HUES48 (cell line): ENCODE data around the gene RGS7.
"Not testable (repeated sequence)": the region's sequence is repeated elsewhere in the genome, so short reads cannot be mapped to it uniquely, and the experiment has no call there.

Experiments used
- H3K27ac ChIP-seq: one replicate; pipeline ENCODE4 v1.7.0; 2013; ENCODE audit warnings: low read depth, low read length, inconsistent platforms
- H3K27me3 ChIP-seq: 2 replicates; pipeline ENCODE4 v1.6.1; 2013; ENCODE audit warnings: mild to moderate bottlenecking, low read length; ENCODE audit not compliant: control insufficient read depth, insufficient read depth
- H3K36me3 ChIP-seq: 2 replicates; pipeline ENCODE4 v1.6.1; 2013; ENCODE audit warnings: low read length; ENCODE audit not compliant: control insufficient read depth, insufficient read depth
- H3K4me1 ChIP-seq: 2 replicates; pipeline ENCODE4 v1.6.1; 2013; ENCODE audit warnings: mild to moderate bottlenecking, low read length; ENCODE audit not compliant: control insufficient read depth, insufficient read depth
- H3K4me3 ChIP-seq: 2 replicates; pipeline ENCODE4 v1.5.1; 2013; ENCODE audit warnings: mild to moderate bottlenecking, low read depth, low read length
- H3K9ac ChIP-seq: 2 replicates; pipeline ENCODE4 v1.6.1; 2013; ENCODE audit warnings: mild to moderate bottlenecking, low read depth, low read length, moderate library complexity
- H3K9me3 ChIP-seq: 2 replicates; pipeline ENCODE4 v1.6.1; 2013; ENCODE audit warnings: low read length; ENCODE audit not compliant: control insufficient read depth, insufficient read depth

The RGS7 gene

DNA sequence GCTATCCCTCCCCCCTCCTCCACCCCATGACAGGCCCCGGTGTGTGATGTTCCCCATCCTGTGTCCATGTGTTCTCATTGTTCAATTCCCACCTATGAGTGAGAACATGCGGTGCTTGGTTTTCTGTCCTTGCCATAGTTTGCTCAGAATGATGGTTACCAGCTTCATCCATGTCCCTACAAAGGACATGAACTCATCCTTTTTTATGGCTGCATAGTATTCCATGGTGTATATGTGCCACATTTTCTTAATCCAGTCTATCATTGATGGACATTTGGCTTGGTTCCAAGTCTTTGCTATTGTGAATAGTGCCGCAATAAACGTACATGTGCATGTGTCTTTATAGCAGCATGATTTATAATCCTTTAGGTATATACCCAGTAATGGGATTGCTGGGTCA lies 461.6 kb downstream of the RGS7 start:
- H3K27me3 ChIP-seq, H3K4me1 ChIP-seq, H3K9ac ChIP-seq, H3K36me3 ChIP-seq, H3K4me3 ChIP-seq, H3K27ac ChIP-seq, H3K9me3 ChIP-seq: not testable (repeated sequence)

DNA sequence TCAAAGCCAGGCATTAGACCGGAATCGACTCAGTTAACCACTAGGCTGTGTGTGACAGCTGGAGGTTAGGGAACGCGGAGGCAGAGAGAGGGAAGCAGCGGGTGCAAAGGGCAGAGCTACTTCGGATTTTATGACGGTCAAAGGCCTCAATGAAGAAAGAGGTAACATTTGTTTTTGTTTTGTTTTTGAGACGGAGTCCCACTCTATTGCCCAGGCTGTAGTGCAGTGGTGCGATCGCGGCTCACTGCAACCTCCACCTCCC lies 468.3 kb downstream of the RGS7 start:
- Histone ChIP-seq H3K36me3 (no peaks in the 10 kb centered on the region), H3K4me1 (peaks cover 3% of the 10 kb centered on the region), H3K9ac (no peak overlapping the region), H3K27ac (no peak overlapping the region), H3K27me3 (no peaks in the 10 kb centered on the region), H3K4me3 (no peak overlapping the region), H3K9me3 (no peaks in the 10 kb centered on the region)

DNA sequence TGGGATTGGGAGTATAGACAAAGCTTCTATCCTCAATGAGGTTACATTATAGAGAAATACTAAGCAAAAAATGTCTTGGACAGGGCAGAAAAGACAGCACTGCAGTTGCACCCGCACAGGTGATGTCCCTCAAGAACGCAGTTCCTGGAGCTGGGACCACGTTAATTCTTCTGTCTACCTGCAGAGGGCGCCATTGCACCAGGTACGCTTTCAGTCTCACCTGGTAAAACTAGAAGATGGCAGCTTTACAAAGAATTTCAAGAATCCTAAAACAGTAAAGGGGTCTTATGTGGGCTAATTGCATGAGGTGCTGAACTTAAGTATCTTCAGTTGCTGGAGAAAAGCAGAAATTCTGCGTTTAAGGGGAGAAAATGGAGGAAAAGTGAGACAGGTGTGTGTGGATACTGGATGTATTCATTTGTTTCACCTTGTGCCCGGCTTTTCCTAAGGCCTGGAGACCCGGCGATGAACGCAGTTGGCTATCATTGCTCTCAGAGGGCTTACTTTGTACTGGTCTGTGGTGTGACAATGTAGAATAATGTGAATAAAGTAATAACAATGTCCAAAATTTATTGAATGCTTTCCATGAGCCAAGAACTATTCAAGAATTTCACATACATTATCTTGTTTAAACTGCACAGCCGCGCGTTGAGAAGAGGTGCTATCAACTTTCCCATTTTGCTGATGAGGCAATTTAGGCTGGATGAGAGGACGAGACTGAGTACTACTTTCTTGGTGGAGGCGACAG lies 468.8 kb downstream of the RGS7 start:
- Histone ChIP-seq H3K27ac (no peak overlapping the region), H3K4me1 (peaks cover 3% of the 10 kb centered on the region), H3K36me3 (no peaks in the 10 kb centered on the region), H3K4me3 (no peak overlapping the region), H3K9me3 (no peaks in the 10 kb centered on the region), H3K9ac (no peak overlapping the region), H3K27me3 (no peaks in the 10 kb centered on the region)

- H3K9me3 ChIP-seq: no peaks in the 10 kb centered on the region
- no peak overlapping the region for H3K4me3 ChIP-seq
- no peaks in the 10 kb centered on the region for H3K27me3 ChIP-seq
- H3K4me1 ChIP-seq: peaks cover 3% of the 10 kb centered on the region
- H3K9ac ChIP-seq: no peak overlapping the region
- H3K36me3 ChIP-seq: no peaks in the 10 kb centered on the region
- H3K27ac ChIP-seq: no peak overlapping the region
Observed at GRCh38 chr1:240883490-240883889, 473.5 kb downstream of the RGS7 start.

DNA sequence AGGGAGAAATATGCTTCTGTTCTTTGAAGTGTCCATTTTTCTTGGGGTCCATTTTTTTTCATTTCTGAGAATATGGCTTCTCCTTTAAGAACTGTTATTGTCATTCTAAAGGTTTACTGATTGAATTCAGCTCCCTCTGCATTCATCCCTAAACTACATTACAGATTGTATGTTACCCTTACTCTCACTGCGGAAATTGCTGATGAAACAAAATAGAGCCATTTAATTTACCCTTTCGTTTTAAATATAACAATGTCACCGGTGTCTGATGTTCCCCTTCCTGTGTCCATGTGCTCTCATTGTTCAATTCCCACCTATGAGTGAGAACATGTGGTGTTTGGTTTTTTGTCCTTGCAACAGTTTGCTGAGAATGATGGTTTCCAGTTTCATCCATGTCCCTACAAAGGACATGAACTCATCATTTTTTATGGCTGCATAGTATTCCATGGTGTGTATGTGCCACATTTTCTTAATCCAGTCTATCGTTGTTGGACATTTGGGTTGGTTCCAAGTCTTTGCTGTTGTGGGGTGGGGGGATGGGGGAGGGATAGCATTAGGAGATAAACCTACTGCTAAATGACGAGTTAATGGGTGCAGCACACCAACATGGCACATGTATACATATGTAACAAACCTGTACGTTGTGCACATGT lies 474.2 kb downstream of the RGS7 start:
- H3K9me3 ChIP-seq, H3K27ac ChIP-seq, H3K4me1 ChIP-seq, H3K4me3 ChIP-seq, H3K36me3 ChIP-seq, H3K27me3 ChIP-seq, H3K9ac ChIP-seq: not testable (repeated sequence)

DNA sequence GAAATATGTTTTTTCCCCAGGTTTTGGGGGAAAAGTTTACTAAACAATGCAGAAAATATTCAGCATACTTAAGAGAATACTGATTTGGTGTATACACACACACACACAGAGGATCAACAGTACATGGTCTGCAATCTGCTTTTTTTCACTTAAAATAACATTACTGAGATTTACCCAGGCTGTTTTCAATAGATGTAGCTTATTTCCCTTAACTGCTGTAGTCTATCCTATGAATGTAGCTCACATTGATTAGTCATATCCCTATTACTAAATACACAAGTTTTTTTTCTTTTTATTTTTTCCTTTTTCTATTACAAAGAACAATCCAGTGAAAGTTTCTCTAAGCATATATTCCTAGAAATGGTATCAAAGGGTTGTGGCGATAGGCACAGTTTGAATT lies 478.4 kb downstream of the RGS7 start:
- H3K27me3 ChIP-seq: no peaks in the 10 kb centered on the region
- no peak overlapping the region for H3K27ac ChIP-seq
- no peaks in the 10 kb centered on the region for H3K36me3 ChIP-seq
- H3K9ac ChIP-seq: no peak overlapping the region
- no peak overlapping the region for H3K4me3 ChIP-seq
- no peaks in the 10 kb centered on the region for H3K4me1 ChIP-seq
- H3K9me3 ChIP-seq: no peaks in the 10 kb centered on the region

DNA sequence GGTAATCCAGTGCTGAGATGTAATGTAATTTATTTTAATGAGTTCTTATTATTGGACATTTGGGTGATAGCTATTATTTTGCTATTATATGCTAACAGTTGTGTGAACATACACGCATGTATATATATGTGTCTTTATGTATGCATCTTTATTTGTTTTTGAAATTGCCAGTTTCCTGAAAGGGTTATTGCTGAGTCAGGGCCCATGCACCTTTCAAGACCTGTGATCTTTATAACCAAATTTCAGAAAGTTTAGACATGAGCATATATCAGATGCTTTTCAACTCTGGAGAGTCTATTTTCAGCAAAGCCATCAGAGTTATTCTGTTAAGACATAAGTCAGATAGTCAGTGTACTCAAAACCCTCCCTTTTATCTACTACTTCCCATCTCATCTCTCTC lies 479.4 kb downstream of the RGS7 start:
- no peak overlapping the region for H3K27ac ChIP-seq
- no peak overlapping the region for H3K9ac ChIP-seq
- H3K27me3 ChIP-seq: no peaks in the 10 kb centered on the region
- H3K4me3 ChIP-seq: no peak overlapping the region
- H3K36me3 ChIP-seq: no peaks in the 10 kb centered on the region
- no peaks in the 10 kb centered on the region for H3K9me3 ChIP-seq
- H3K4me1 ChIP-seq: no peaks in the 10 kb centered on the region

GRCh38 chr1:240876071-240876470 lies 480.9 kb downstream of the RGS7 start:
- no peak overlapping the region for H3K9ac ChIP-seq
- no peaks in the 10 kb centered on the region for H3K9me3 ChIP-seq
- H3K36me3 ChIP-seq: no peaks in the 10 kb centered on the region
- H3K4me1 ChIP-seq: no peaks in the 10 kb centered on the region
- H3K4me3 ChIP-seq: no peak overlapping the region
- H3K27me3 ChIP-seq: no peaks in the 10 kb centered on the region
- H3K27ac ChIP-seq: no peak overlapping the region

GRCh38 chr1:240869071-240869470 lies 487.9 kb downstream of the RGS7 start:
- H3K27me3 ChIP-seq: no peaks in the 10 kb centered on the region
- H3K36me3 ChIP-seq: no peaks in the 10 kb centered on the region
- no peak overlapping the region for H3K9ac ChIP-seq
- H3K27ac ChIP-seq: no peak overlapping the region
- H3K4me3 ChIP-seq: no peak overlapping the region
- H3K9me3 ChIP-seq: no peaks in the 10 kb centered on the region
- no peaks in the 10 kb centered on the region for H3K4me1 ChIP-seq

GRCh38 chr1:240866724-240867123 lies 490.3 kb downstream of the RGS7 start:
- Histone ChIP-seq H3K4me3 (no peak overlapping the region), H3K9ac (no peak overlapping the region), H3K27ac (no peak overlapping the region), H3K27me3 (no peaks in the 10 kb centered on the region), H3K36me3 (no peaks in the 10 kb centered on the region), H3K4me1 (no peaks in the 10 kb centered on the region), H3K9me3 (no peaks in the 10 kb centered on the region)

DNA sequence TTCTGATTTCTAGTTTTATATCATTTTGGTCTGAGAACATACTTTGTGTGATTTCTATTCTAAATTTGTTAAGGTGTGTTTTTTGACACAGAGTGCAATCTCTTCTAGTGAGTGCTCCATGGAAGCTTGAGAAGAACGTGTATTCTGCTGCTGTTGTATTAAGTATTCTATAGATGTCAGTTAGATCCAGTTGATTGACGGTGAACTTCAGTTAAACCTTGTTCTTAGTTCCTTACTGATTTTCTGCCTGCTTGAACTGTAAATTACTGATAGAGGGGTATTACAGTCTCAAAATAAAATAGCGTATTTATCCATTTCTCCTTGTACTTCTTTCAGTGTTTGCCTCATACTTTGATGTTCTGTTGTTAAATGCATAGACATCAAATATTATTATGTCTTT lies 497.0 kb downstream of the RGS7 start:
- Histone ChIP-seq H3K27me3 (no peaks in the 10 kb centered on the region), H3K4me3 (no peak overlapping the region), H3K27ac (no peak overlapping the region), H3K4me1 (no peaks in the 10 kb centered on the region), H3K36me3 (no peaks in the 10 kb centered on the region), H3K9me3 (no peaks in the 10 kb centered on the region), H3K9ac (no peak overlapping the region)
